H1 (cell line): ENCODE data around the gene GABPB2. TPM values are rescaled to one million over a fixed set of nuclear protein-coding genes. Genes with fewer than 3 reads are reported as not detected.

Experiments used
- CEBPB ChIP-seq: IDR thresholded peaks from 2 replicates; pipeline ENCODE4 v1.6.1; 2012; ENCODE audit warnings: low read depth, low read length
- KDM4A ChIP-seq: IDR thresholded peaks from one replicate; pipeline ENCODE4 v1.7.1; 2012; ENCODE audit warnings: low read depth, mild to moderate bottlenecking, moderate library complexity, low read length, inconsistent platforms; ENCODE audit not compliant: severe bottlenecking
- TAF7 ChIP-seq: optimal IDR thresholded peaks from 2 replicates; pipeline ENCODE3; 2011; ENCODE audit warnings: low read depth, mild to moderate bottlenecking, inconsistent platforms, low read length, moderate library complexity, borderline replicate concordance
- polyA plus RNA-seq, 7 experiments: library from polyadenylated mRNA; depleted of rRNA in 3 of 7; stranded (reverse) in 5 of 7; unstranded in 2 of 7; fragments of >200 nt in 5 of 7; fragments of 200-250 nt in 2 of 7; gene quantifications; 1 replicate in 5 of 7; 2 replicates in 1 of 7; 4 replicates in 1 of 7; pipeline versions ENCODE4 v1.2.1 to v1.2.3, GENCODE V29; 2011 to 2013; ENCODE audit warnings: missing spikeins in 2 of 7, mixed read lengths in 2 of 7
- total RNA-seq: library from RNA; stranded (reverse); fragmentation: NEBNext Ultra II Directional; extraction: Animal tissue kit (Norgen Biotek cat#: 25700); gene quantifications from 2 replicates; pipeline ENCODE4 v1.2.1, GENCODE V29; 2021

The GABPB2 gene
- total and polyA plus RNA-seq, 2 of the 8 experiments (the other 6 are each of a cell fraction or from before 2014, with no cell fraction given), result 1.8 to 2.4 TPM

DNA sequence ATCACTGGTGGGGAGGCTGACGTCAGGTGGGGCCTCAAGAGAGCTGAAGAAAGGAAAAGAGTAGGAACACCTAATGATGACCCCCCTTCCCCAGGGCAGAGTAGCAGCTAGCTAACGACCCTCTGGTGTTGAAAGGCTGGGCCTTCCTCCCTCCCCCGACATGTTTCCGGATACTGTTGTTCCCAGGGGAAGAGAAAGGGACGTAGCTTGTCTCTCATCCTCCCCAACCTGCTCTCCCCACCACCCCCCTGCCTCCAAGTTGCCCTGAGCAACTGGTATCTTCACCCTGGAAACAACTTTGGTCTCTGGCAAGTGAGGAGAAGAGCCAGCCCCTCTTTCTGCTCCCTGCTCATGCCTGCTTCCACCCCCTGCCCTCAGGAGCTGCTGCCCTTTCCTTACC is 73.4 kb downstream of the GABPB2 start (continued):
- TF ChIP-seq TAF7 (no peak), CEBPB (no peak), KDM4A (no peak)
